ENCODE measurements around the gene NYNRIN. TPM values are rescaled to one million over a fixed set of nuclear protein-coding genes. Genes with fewer than 3 reads are reported as not detected.

NYNRIN gene
- total and polyA plus RNA-seq, 10 of the 15 experiments (the other 5 are each of a cell fraction or from before 2014, with no cell fraction given): under 0.01 to 0.15 (median 0.01) TPM; not detected in 5

- no peak for TF ChIP-seq ZBTB4 (CRISPR knock-in tag; IDR thresholded peaks at IDR 0.05)
- no peak for TF ChIP-seq HDAC2 (IDR thresholded peaks at IDR 0.05)
- no peak for TF ChIP-seq EP300 (IDR thresholded peaks at IDR 0.05; ENCODE audit: borderline replicate concordance in 1 of 2, control insufficient read depth in 1 of 2, low read depth in 2 of 2, low read length in 2 of 2)
- TF ChIP-seq BACH1 (IDR thresholded peaks at IDR 0.05; ENCODE audit: borderline replicate concordance): no peak
- peak; percentile 86 for TF ChIP-seq FOXK2 (IDR thresholded peaks at IDR 0.05)
- 0 out of 3 replicates have a peak, but pooled peaks of 1 of the 2 experiments have one; percentile 16 for TF ChIP-seq EGR1 (IDR thresholded peaks at IDR 0.05; ENCODE audit: borderline replicate concordance in 1 of 2, low read depth in 2 of 2, low read length in 2 of 2)
- no peak for TF ChIP-seq REST (IDR thresholded peaks at IDR 0.05; ENCODE audit: low read depth, low read length)
- peak; percentile 9; the same call in 1 of the 2 replicates for TF ChIP-seq TCF12 (IDR thresholded peaks at IDR 0.05; ENCODE audit: low read depth, low read length)
- peak; percentile 79 for TF ChIP-seq PML (IDR thresholded peaks at IDR 0.05; ENCODE audit: low read length)
- no peak; the same call in 1 of the 2 replicates for TF ChIP-seq ZBED1 (IDR thresholded peaks at IDR 0.05; ENCODE audit: borderline replicate concordance)
- TF ChIP-seq NFIC (IDR thresholded peaks at IDR 0.05; ENCODE audit: low read depth, low read length): peak; percentile 18; the same call in 1 of the 2 replicates
- 0 out of 2 replicates have a peak, but pooled peaks have one; percentile 41 for TF ChIP-seq WRNIP1 (IDR thresholded peaks at IDR 0.05; ENCODE audit: borderline replicate concordance, low read depth, low read length)
- TF ChIP-seq, protein P1, sequence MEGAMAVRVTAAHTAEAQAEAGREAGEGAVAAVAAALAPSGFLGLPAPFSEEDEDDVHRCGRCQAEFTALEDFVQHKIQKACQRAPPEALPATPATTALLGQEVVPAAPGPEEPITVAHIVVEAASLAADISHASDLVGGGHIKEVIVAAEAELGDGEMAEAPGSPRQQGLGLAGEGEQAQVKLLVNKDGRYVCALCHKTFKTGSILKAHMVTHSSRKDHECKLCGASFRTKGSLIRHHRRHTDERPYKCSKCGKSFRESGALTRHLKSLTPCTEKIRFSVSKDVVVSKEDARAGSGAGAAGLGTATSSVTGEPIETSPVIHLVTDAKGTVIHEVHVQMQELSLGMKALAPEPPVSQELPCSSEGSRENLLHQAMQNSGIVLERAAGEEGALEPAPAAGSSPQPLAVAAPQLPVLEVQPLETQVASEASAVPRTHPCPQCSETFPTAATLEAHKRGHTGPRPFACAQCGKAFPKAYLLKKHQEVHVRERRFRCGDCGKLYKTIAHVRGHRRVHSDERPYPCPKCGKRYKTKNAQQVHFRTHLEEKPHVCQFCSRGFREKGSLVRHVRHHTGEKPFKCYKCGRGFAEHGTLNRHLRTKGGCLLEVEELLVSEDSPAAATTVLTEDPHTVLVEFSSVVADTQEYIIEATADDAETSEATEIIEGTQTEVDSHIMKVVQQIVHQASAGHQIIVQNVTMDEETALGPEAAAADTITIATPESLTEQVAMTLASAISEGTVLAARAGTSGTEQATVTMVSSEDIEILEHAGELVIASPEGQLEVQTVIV (IDR thresholded peaks at IDR 0.05; ENCODE audit: borderline replicate concordance, partially characterized antibody): peak; percentile 23
- TF ChIP-seq FOXM1 (IDR thresholded peaks at IDR 0.05; ENCODE audit: low read depth, low read length): no peak; the same call in 1 of the 2 replicates
- peak; percentile 96 for TF ChIP-seq MLLT1 (IDR thresholded peaks at IDR 0.05)
- TF ChIP-seq TARDBP (IDR thresholded peaks at IDR 0.05; ENCODE audit: borderline replicate concordance): no peak
- TF ChIP-seq GABPA (IDR thresholded peaks at IDR 0.05; ENCODE audit: low read depth): peak; percentile 95
- TF ChIP-seq CHD4 (IDR thresholded peaks at IDR 0.05): no peak
- TF ChIP-seq SMARCA5 (IDR thresholded peaks at IDR 0.05): peak; percentile 79
Measured at GRCh38 chr14:24442240-24443052, 43.6 kb downstream of the NYNRIN start, which contains the start of gene SDR39U1 (continued).
